Retinal pigment epithelial cell (primary cell): Measurements from ENCODE around the gene ELMO1.

ENCODE experiments used
- DNase-seq: peaks from one replicate; pipeline ENCODE4 v3.0.0-alpha.2; 2010; ENCODE audit warnings: low read depth
- H3K4me3 ChIP-seq: 2 replicates; pipeline ENCODE4 v1.5.1; 2011; ENCODE audit warnings: mild to moderate bottlenecking, low read length, control low read depth, moderate library complexity
- CTCF ChIP-seq: conservative IDR thresholded peaks from 2 replicates; pipeline ENCODE4 v1.5.1; 2011; ENCODE audit warnings: low read depth, low read length, control low read depth, inconsistent platforms

ELMO1 gene

GRCh38 chr7:37255327-37255944 lies 193.2 kb downstream of the ELMO1 start:
- no peak for TF ChIP-seq CTCF
- no peak for DNase-seq
- no peak overlapping the region for H3K4me3 ChIP-seq

- no peak for TF ChIP-seq CTCF
- H3K4me3 ChIP-seq = no peak overlapping the region
- DNase-seq = no peak
These were observed 197.4 kb downstream of the ELMO1 start for GRCh38 chr7:37251222-37251621.

- no peak for TF ChIP-seq CTCF
These were observed 199.4 kb downstream of the ELMO1 start for GRCh38 chr7:37249240-37249639.

GRCh38 chr7:37248396-37248861 lies 200.2 kb downstream of the ELMO1 start:
- no peak for TF ChIP-seq CTCF
- no peak overlapping the region for H3K4me3 ChIP-seq
- DNase-seq = no peak

More at GRCh38 chr7:37249240-37249639, 199.4 kb downstream of the ELMO1 start:
- DNase-seq = no peak
- no peak overlapping the region for H3K4me3 ChIP-seq

GRCh38 chr7:37247861-37248260 lies 200.8 kb downstream of the ELMO1 start:
- no peak for DNase-seq
- H3K4me3 ChIP-seq = no peak overlapping the region
- no peak for TF ChIP-seq CTCF

GRCh38 chr7:37245590-37245989 lies 203.1 kb downstream of the ELMO1 start:
- TF ChIP-seq CTCF = no peak
- no peak for DNase-seq
- no peak overlapping the region for H3K4me3 ChIP-seq

- TF ChIP-seq CTCF = no peak
- no peak overlapping the region for H3K4me3 ChIP-seq
- no peak for DNase-seq
These were observed 211.8 kb downstream of the ELMO1 start for GRCh38 chr7:37236906-37237305.
